Heart right ventricle (tissue), 16 donors: ENCODE results near the gene FAXC. TPM values are rescaled to one million over a fixed set of nuclear protein-coding genes. Genes with fewer than 3 reads are reported as not detected.

Experiments
- ATAC-seq, 8 donors: fragments of 200-7000 bp; cut with Tn5 transposase; one replicate each; pipeline ENCODE4 v1.9.1; 2020; ENCODE audit warnings: mild to moderate bottlenecking in 8 of 8, moderate library complexity in 8 of 8, moderate number of reproducible peaks in 1 of 8
- DNase-seq, 2 donors: peaks; one replicate each; pipeline ENCODE4 v3.0.0-alpha.2; 2020
- H3K27ac ChIP-seq, 10 donors: fragments of 200-600 bp; sonication (generic) in 2 of 10; one replicate each; pipeline versions ENCODE4 v1.5.0 to v1.8.0; 2020 to 2022; ENCODE audit warnings: mild to moderate bottlenecking in 3 of 10
- H3K27me3 ChIP-seq, 7 donors: fragments of 200-600 bp; one replicate each; pipeline ENCODE4 v1.8.0; 2021 to 2022; ENCODE audit warnings: mild to moderate bottlenecking in 2 of 7
- H3K36me3 ChIP-seq, 9 donors: fragments of 200-600 bp; sonication (generic) in 1 of 9; one replicate each; pipeline versions ENCODE4 v1.5.0 to v1.8.0; 2020 to 2022; ENCODE audit warnings: mild to moderate bottlenecking in 2 of 9
- H3K4me1 ChIP-seq, 9 donors: fragments of 200-600 bp; sonication (generic) in 1 of 9; one replicate each; pipeline versions ENCODE4 v1.5.0 to v1.8.0; 2020 to 2022; ENCODE audit warnings: mild to moderate bottlenecking in 4 of 9
- H3K4me3 ChIP-seq, 10 donors: fragments of 200-600 bp; sonication (generic) in 2 of 10; one replicate each; pipeline versions ENCODE4 v1.5.0 to v1.8.0; 2020 to 2022; ENCODE audit warnings: mild to moderate bottlenecking in 7 of 10, moderate library complexity in 2 of 10
- H3K9me3 ChIP-seq, 11 donors: fragments of 200-600 bp in 10 of 11; sonication (generic) in 2 of 11; one replicate each; pipeline versions ENCODE4 v1.5.0 to v1.8.0; 2013 to 2022; ENCODE audit warnings: mild to moderate bottlenecking in 2 of 11, control low read depth in 1 of 11, moderate library complexity in 1 of 11
- CTCF ChIP-seq, 9 donors: fragments of 200-600 bp; sonication (generic) in 2 of 9; IDR thresholded peaks; one replicate each; pipeline versions ENCODE4 v1.5.0 to v1.8.0; 2021 to 2022; ENCODE audit warnings: antibody characterized with exemption in 9 of 9, mild to moderate bottlenecking in 5 of 9, moderate library complexity in 1 of 9
- WGBS, 2 donors: extraction: QIAGEN DNeasy Blood & Tissue Kit; methylation state at CpG; one replicate each; pipeline ENCODE4 v1.1.7; 2013; ENCODE audit warnings: inconsistent platforms in 1 of 2; 5-methylcytosine and 5-hydroxymethylcytosine counted together
- intact Hi-C, 10 donors: fragments of 100-400 bp; cut with DNase I; formaldehyde crosslinking; loops; one replicate each; pipeline versions ENCODE4 v1.11.1 to v1.14.2; 2022
- long read RNA-seq, 3 donors: library from polyadenylated mRNA; unstranded; transcript quantifications; one replicate each; pipeline ENCODE4 v2.0.0, GENCODE V29; 2020 to 2021
- polyA plus RNA-seq, 2 donors: library from polyadenylated mRNA; stranded (reverse); fragments of 200-250 nt; gene quantifications; one replicate each; pipeline ENCODE4 v1.2.3, GENCODE V29; 2013
- total RNA-seq, 10 donors: library from RNA; stranded (reverse); fragmentation: NEBNext Ultra II Directional in 3 of 10; extraction: Animal tissue kit (Norgen Biotek cat#: 25700) in 3 of 10; gene quantifications; one replicate each; pipeline versions ENCODE4 v1.2.1 to v1.2.4, GENCODE V29; 2021 to 2023
- donor health status: Arrhythmogenic right ventricular cardiomyopathy.
- donor health status: ischemic (EF 13 %, LVEDD 7.1; RV severe dilation, severe dysfunction).
- donor health status: healthy with polysubstance abuse.
- donor health status: DM: no; HTN: yes; CAD: no.
- donor health status: DM: no; HTN: no; CAD: no.
- donor health status: ischemic (EF 25% LVEDD 6.9; RV normal size, moderate dysfunction).
- donor health status: ischemic (EF 25% LVEDD 5.7; RV mildly dilated, moderate dysfunction).
- donor health status: healthy.
- donor health status: DM: yes; HTN: yes; CAD: no.
- donor health status: Ischemic cardiomyopathy.
- donor health status: ischemic (EF 35%, LVEDD 5.7; RV mildly dilated, moderate dysfunction).
- donor health status: nonischemic (EF 11% LVEDD 7.7; RV severe dilation, severe dysfunction).
- donor health status: DM: yes; HTN: yes; CAD: no.
- donor health status: PGD.
- donor health status: ischemic (EF 29% LVEDD 5.4; RV normal size, mild dysfunction).
- donor health status: nonischemic (EF 23%, LVEDD 6.1; RV moderate dilation, normal function).

The FAXC gene
- total RNA-seq (1 to 10 TPM in 1 of 10 donors, under 1 TPM in 4, not detected in 5; 0.14 to 1.3 (median 0.36) TPM), polyA plus RNA-seq (under 1 TPM; 0.07 to 0.44 TPM)
- long read RNA-seq, donor 1, result 0 reads
- long read RNA-seq, donor 2, result 0 reads
- long read RNA-seq, donor 3, result 0 reads

- H3K4me1 ChIP-seq, result peaks cover 0 to 12% (median 5%) of the 10 kb centered on the region in 9 donors
- ATAC-seq (peak in 6 of 8 donors; percentile 33 to 73 (median 52)), DNase-seq (peak in 1 of 2 donors; percentile 10)
- 0 to 1% methylated on average over 62 to 93 of the region's 108 CpGs for WGBS, 2 donors
- H3K9me3 ChIP-seq, result no peaks in the 10 kb centered on the region
- H3K27me3 ChIP-seq, result peaks cover 0 to 91% (median 42%) of the 10 kb centered on the region in 7 donors
- TF ChIP-seq CTCF (IDR thresholded peaks at IDR 0.05), result peak in 2 of 9 donors; percentile 10 to 31
- H3K36me3 ChIP-seq, result no peaks in the 10 kb centered on the region
- peak within 1 kb of the TSS in 1 of 10 donors; percentile 36 for H3K27ac ChIP-seq
- intact Hi-C loops, result no loop called here
- peak within 1 kb of the TSS; percentile 16 to 64 (median 56) for H3K4me3 ChIP-seq
Measured at GRCh38 chr6:99349171-99350141, at the start of gene FAXC. Gene FAXC (minus strand): TSS chr6:99349674. CDS start chr6:99349372, 302 bp downstream.

GRCh38 chr6:99397287-99397686 lies 47.8 kb upstream of the FAXC start:
- no peak for ATAC-seq
- Histone ChIP-seq H3K27ac (no peak overlapping the region), H3K9me3 (no peaks in the 10 kb centered on the region), H3K4me3 (no peak overlapping the region), H3K27me3 (no peaks in the 10 kb centered on the region), H3K36me3 (peaks cover 0 to 54% (median 35%) of the 10 kb centered on the region in 9 donors), H3K4me1 (peaks cover 0 to 16% (median 6%) of the 10 kb centered on the region in 9 donors)
- TF ChIP-seq CTCF (IDR thresholded peaks at IDR 0.05), result no peak
- intact Hi-C loops, result no loop called here
- 42 to 47% methylated on average over 1 of the region's 1 CpG for WGBS, 2 donors
- no peak for DNase-seq

- Histone ChIP-seq H3K9me3 (no peaks in the 10 kb centered on the region), H3K4me3 (peak within 1 kb of the TSS; percentile 66 to 91 (median 77)), H3K27ac (peak within 1 kb of the TSS; percentile 44 to 91 (median 86)), H3K27me3 (no peaks in the 10 kb centered on the region), H3K36me3 (peaks cover 0 to 21% (median 4%) of the 10 kb centered on the region in 9 donors), H3K4me1 (peaks cover 0 to 16% (median 6%) of the 10 kb centered on the region in 9 donors)
- TF ChIP-seq CTCF (IDR thresholded peaks at IDR 0.05), result no peak
- WGBS, 2 donors, result 9 to 12% methylated on average over 56 of the region's 56 CpGs
- ATAC-seq (peak; percentile 85 to 94 (median 93)), DNase-seq (peak; percentile 72 to 79)
- intact Hi-C loops, result loop anchor here in 1 of 10 donors (5.0 kb wide), 1 partner anchor 33 kb away; the partner anchor contains the start of gene PNISR
Measured at GRCh38 chr6:99393698-99394531, 44.4 kb upstream of the FAXC start, which contains the start of gene COQ3. Gene COQ3 (minus strand): TSS chr6:99394195. CDS start chr6:99394179, 16 bp downstream.
